ENCODE measurements around the gene NDUFA8. TPM values are rescaled to one million over a fixed set of nuclear protein-coding genes. Genes with fewer than 3 reads are reported as not detected.

NDUFA8 gene
- total and polyA plus RNA-seq, 2 donors (not counting 1 experiment from before 2014, with no cell fraction given), result 26.6 to 90.2 TPM

- Histone ChIP-seq H3K9ac (ENCODE audit: insufficient read depth, low read length) (no peak overlapping the region), H3K79me2 (ENCODE audit: control insufficient read depth, insufficient read depth, low read length) (no peaks in the 10 kb centered on the region), H3K27me3 (ENCODE audit: control insufficient read depth, insufficient read depth, low read length) (peaks cover 19% of the 10 kb centered on the region), H3K4me3 (replicated peaks in 1 of 4; ENCODE audit: control extremely low read depth in 1 of 4, insufficient read depth in 1 of 4, low read depth in 3 of 4, low read length in 4 of 4) (no peak overlapping the region), H3K4me1 (ENCODE audit: control insufficient read depth, extremely low read depth, insufficient read depth, low read length) (no peaks in the 10 kb centered on the region), H3K9me3 (ENCODE audit: control insufficient read depth, insufficient read depth, low read depth, low read length) (no peaks in the 10 kb centered on the region), H4K20me1 (ENCODE audit: control insufficient read depth, extremely low read depth, insufficient read depth, low read length) (no peaks in the 10 kb centered on the region), H2AFZ (ENCODE audit: low read length) (no peak overlapping the region), H3K4me2 (ENCODE audit: extremely low read depth, insufficient read depth, low read length) (no peak overlapping the region), H3K27ac (ENCODE audit: insufficient read depth, low read length) (no peak overlapping the region), H3K36me3 (ENCODE audit: control insufficient read depth, insufficient read depth, low read length) (no peaks in the 10 kb centered on the region)
- no peak for TF ChIP-seq EZH2 (IDR thresholded peaks at IDR 0.05; ENCODE audit: low read length, missing control alignments)
- TF ChIP-seq CTCF (conservative IDR thresholded peaks at IDR 0.05 in 1 of 2, IDR thresholded peaks at IDR 0.05 in 1 of 2; ENCODE audit: low read depth in 1 of 2, low read length in 2 of 2), result no peak
- no peak for DNase-seq (ENCODE audit: low read depth in 2 of 2)
Measured at GRCh38 chr9:122184551-122184950, 25.0 kb upstream of the NDUFA8 start.

- Histone ChIP-seq H3K4me2 (ENCODE audit: extremely low read depth, insufficient read depth, low read length) (no peak overlapping the region), H3K27ac (ENCODE audit: insufficient read depth, low read length) (no peak overlapping the region), H3K4me1 (ENCODE audit: control insufficient read depth, extremely low read depth, insufficient read depth, low read length) (no peaks in the 10 kb centered on the region), H2AFZ (ENCODE audit: low read length) (no peak overlapping the region), H4K20me1 (ENCODE audit: control insufficient read depth, extremely low read depth, insufficient read depth, low read length) (no peaks in the 10 kb centered on the region), H3K36me3 (ENCODE audit: control insufficient read depth, insufficient read depth, low read length) (no peaks in the 10 kb centered on the region), H3K4me3 (replicated peaks in 1 of 4; ENCODE audit: control extremely low read depth in 1 of 4, insufficient read depth in 1 of 4, low read depth in 3 of 4, low read length in 4 of 4) (no peak overlapping the region), H3K9me3 (ENCODE audit: control insufficient read depth, insufficient read depth, low read depth, low read length) (no peaks in the 10 kb centered on the region), H3K79me2 (ENCODE audit: control insufficient read depth, insufficient read depth, low read length) (no peaks in the 10 kb centered on the region), H3K9ac (ENCODE audit: insufficient read depth, low read length) (no peak overlapping the region), H3K27me3 (ENCODE audit: control insufficient read depth, insufficient read depth, low read length) (peaks cover 19% of the 10 kb centered on the region)
- DNase-seq (ENCODE audit: low read depth in 2 of 2), result no peak
- no peak for TF ChIP-seq CTCF (conservative IDR thresholded peaks at IDR 0.05 in 1 of 2, IDR thresholded peaks at IDR 0.05 in 1 of 2; ENCODE audit: low read depth in 1 of 2, low read length in 2 of 2)
- no peak for TF ChIP-seq EZH2 (IDR thresholded peaks at IDR 0.05; ENCODE audit: low read length, missing control alignments)
Measured at GRCh38 chr9:122183501-122183900, 23.9 kb upstream of the NDUFA8 start.

GRCh38 chr9:122180633-122181032 is 21.1 kb upstream of the NDUFA8 start:
- Histone ChIP-seq H3K4me1 (ENCODE audit: control insufficient read depth, extremely low read depth, insufficient read depth, low read length) (no peaks in the 10 kb centered on the region), H3K27ac (ENCODE audit: insufficient read depth, low read length) (no peak overlapping the region), H3K9me3 (ENCODE audit: control insufficient read depth, insufficient read depth, low read depth, low read length) (no peaks in the 10 kb centered on the region), H3K4me3 (replicated peaks in 1 of 4; ENCODE audit: control extremely low read depth in 1 of 4, insufficient read depth in 1 of 4, low read depth in 3 of 4, low read length in 4 of 4) (no peak overlapping the region), H3K79me2 (ENCODE audit: control insufficient read depth, insufficient read depth, low read length) (no peaks in the 10 kb centered on the region), H3K27me3 (ENCODE audit: control insufficient read depth, insufficient read depth, low read length) (peaks cover 19% of the 10 kb centered on the region), H2AFZ (ENCODE audit: low read length) (no peak overlapping the region), H4K20me1 (ENCODE audit: control insufficient read depth, extremely low read depth, insufficient read depth, low read length) (no peaks in the 10 kb centered on the region), H3K9ac (ENCODE audit: insufficient read depth, low read length) (no peak overlapping the region), H3K36me3 (ENCODE audit: control insufficient read depth, insufficient read depth, low read length) (no peaks in the 10 kb centered on the region), H3K4me2 (ENCODE audit: extremely low read depth, insufficient read depth, low read length) (peak overlapping the region; percentile 25)
- DNase-seq (ENCODE audit: low read depth in 2 of 2), result peak; percentile 59 to 82
- TF ChIP-seq CTCF (conservative IDR thresholded peaks at IDR 0.05 in 1 of 2, IDR thresholded peaks at IDR 0.05 in 1 of 2; ENCODE audit: low read depth in 1 of 2, low read length in 2 of 2) (no peak), EZH2 (IDR thresholded peaks at IDR 0.05; ENCODE audit: low read length, missing control alignments) (no peak)

Data from fibroblast of lung (primary cell).